HepG2 (cell line): ENCODE results near the gene C3orf18. TPM values are rescaled to one million over a fixed set of nuclear protein-coding genes. Genes with fewer than 3 reads are reported as not detected.

Source experiments
- GATAD2A ChIP-seq: IDR thresholded peaks from 2 replicates; pipeline ENCODE4 v1.6.1; 2016
- MEF2D ChIP-seq: sonication (generic); formaldehyde crosslinking; IDR thresholded peaks from 2 replicates; pipeline ENCODE4 v1.5.1; 2020; ENCODE audit warnings: mild to moderate bottlenecking, missing genetic modification reagents
- POGK ChIP-seq: sonication (generic); formaldehyde crosslinking; conservative IDR thresholded peaks from 2 replicates; pipeline ENCODE4 v1.8.0; 2022; ENCODE audit warnings: mild to moderate bottlenecking, moderate library complexity, missing genetic modification reagents
- RFX1 ChIP-seq: fragments of 450-650 bp; IDR thresholded peaks from 2 replicates; pipeline ENCODE4 v1.6.1; 2017
- SMAD9 ChIP-seq: sonication (generic); formaldehyde crosslinking; IDR thresholded peaks from 2 replicates; pipeline ENCODE4 v1.5.1; 2020; ENCODE audit warnings: mild to moderate bottlenecking, missing genetic modification reagents
- SNAPC5 ChIP-seq: sonication (generic); formaldehyde crosslinking; IDR thresholded peaks from 2 replicates; pipeline ENCODE4 v1.8.1; 2023; ENCODE audit warnings: mild to moderate bottlenecking, missing genetic modification reagents, borderline replicate concordance
- TRAFD1 ChIP-seq: sonication (generic); formaldehyde crosslinking; IDR thresholded peaks from 2 replicates; pipeline ENCODE4 v1.5.1; 2020; ENCODE audit warnings: missing genetic modification reagents, mild to moderate bottlenecking, borderline replicate concordance
- ZNF101 ChIP-seq: sonication (generic); formaldehyde crosslinking; IDR thresholded peaks from 2 replicates; pipeline ENCODE4 v1.4.0; 2020; ENCODE audit warnings: mild to moderate bottlenecking, low read depth, missing genetic modification reagents, borderline replicate concordance
- ZNF407 ChIP-seq: sonication (generic); formaldehyde crosslinking; IDR thresholded peaks from one replicate; pipeline ENCODE4 v1.5.1; 2020; ENCODE audit warnings: mild to moderate bottlenecking, missing genetic modification reagents; ENCODE audit errors: not compliant biosample characterization
- ZNF513 ChIP-seq: sonication (generic); formaldehyde crosslinking; conservative IDR thresholded peaks from 2 replicates; pipeline ENCODE4 v1.5.0; 2020; ENCODE audit warnings: missing genetic modification reagents
- ZNF530 ChIP-seq: sonication (generic); formaldehyde crosslinking; IDR thresholded peaks from 2 replicates; pipeline ENCODE4 v1.5.0; 2020; ENCODE audit warnings: low read depth, mild to moderate bottlenecking, missing genetic modification reagents
- ZNF549 ChIP-seq: sonication (generic); formaldehyde crosslinking; IDR thresholded peaks from 2 replicates; pipeline ENCODE4 v1.5.0; 2020; ENCODE audit warnings: missing genetic modification reagents
- ZNF776 ChIP-seq: sonication (generic); formaldehyde crosslinking; IDR thresholded peaks from 2 replicates; pipeline ENCODE4 v1.4.0; 2020; ENCODE audit warnings: mild to moderate bottlenecking, missing genetic modification reagents
- ZSCAN22 ChIP-seq: sonication (generic); formaldehyde crosslinking; IDR thresholded peaks from 2 replicates; pipeline ENCODE4 v1.4.0; 2020; ENCODE audit warnings: mild to moderate bottlenecking, missing genetic modification reagents
- polyA plus RNA-seq, 8 experiments: library from polyadenylated mRNA; depleted of rRNA in 3 of 8; stranded (reverse) in 7 of 8; unstranded in 1 of 8; fragments of >200 nt; fragmentation: Illumina TruSeq in 4 of 8; extraction: Trizol in 4 of 8; gene quantifications; 2 replicates each; pipeline versions ENCODE4 v1.2.1 to v1.2.3, GENCODE V29; 2011 to 2016; ENCODE audit warnings: low read depth in 4 of 8, missing spikeins in 1 of 8, mixed read lengths in 1 of 8; ENCODE audit not compliant: insufficient read depth in 1 of 8
- total RNA-seq, 5 experiments: library from RNA; depleted of rRNA; stranded (reverse); fragments of >200 nt; fragmentation: Illumina TruSeq; extraction: Trizol; gene quantifications; 2 replicates each; pipeline ENCODE4 v1.2.3, GENCODE V29; 2016; ENCODE audit warnings: low read depth in 1 of 5

C3orf18 gene
- total and polyA plus RNA-seq, 2 of the 13 experiments (the other 11 are each of a cell fraction or from before 2014, with no cell fraction given), result 1.6 to 4.8 TPM

GRCh38 chr3:50611464-50612233 is 44.1 kb upstream of the C3orf18 start, which contains the start of gene CISH (continued):
- TF ChIP-seq ZNF407, result peak; percentile 67
- 0 out of 2 replicates have a peak, but pooled peaks have one; percentile 87 for TF ChIP-seq SMAD9 (CRISPR knock-in tag)
- TF ChIP-seq GATAD2A (CRISPR knock-in tag), result 0 out of 2 replicates have a peak, but pooled peaks have one; percentile 13
- no peak for TF ChIP-seq SNAPC5
- TF ChIP-seq ZNF776 (CRISPR knock-in tag), result no peak; the same call in 1 of the 2 replicates
- 0 out of 2 replicates have a peak, but pooled peaks have one; percentile 57 for TF ChIP-seq ZNF101
- TF ChIP-seq ZSCAN22 (CRISPR knock-in tag), result no peak; the same call in 1 of the 2 replicates
- TF ChIP-seq MEF2D (CRISPR knock-in tag), result peak; percentile 31; the same call in 1 of the 2 replicates
- TF ChIP-seq ZNF530, result no peak
- TF ChIP-seq ZNF549, result no peak
- TF ChIP-seq TRAFD1 (CRISPR knock-in tag), result no peak
- TF ChIP-seq ZNF513 (CRISPR knock-in tag), result no peak
- TF ChIP-seq POGK (CRISPR knock-in tag), result peak; percentile 68; the same call in 1 of the 2 replicates
- no peak for TF ChIP-seq RFX1
